Breast epithelium (tissue), 4 donors: ENCODE results near the gene NTN4. TPM values are rescaled to one million over a fixed set of nuclear protein-coding genes. Genes with fewer than 3 reads are reported as not detected.

ENCODE experiments used
- DNase-seq, 2 donors: peaks; one replicate each; pipeline ENCODE4 v3.0.0-alpha.2; 2019; ENCODE audit warnings: low spot score in 2 of 2
- H3K27ac ChIP-seq, 2 donors: fragments of 200-600 bp; sonication (generic) in 1 of 2; one replicate each; pipeline ENCODE4 v1.5.1; 2016 to 2019; ENCODE audit warnings: mild to moderate bottlenecking in 1 of 2
- H3K27me3 ChIP-seq, 2 donors: fragments of 200-600 bp; sonication (generic) in 1 of 2; one replicate each; pipeline versions ENCODE4 v1.5.1 to v1.6.0; 2017 to 2019; ENCODE audit warnings: control low read depth in 1 of 2, mild to moderate bottlenecking in 1 of 2
- H3K36me3 ChIP-seq: fragments of 200-600 bp; one replicate; pipeline ENCODE4 v1.5.1; 2019
- H3K4me1 ChIP-seq, 2 donors: fragments of 200-600 bp; sonication (generic); one replicate each; pipeline ENCODE4 v1.5.1; 2016 to 2019; ENCODE audit warnings: control low read depth in 1 of 2
- H3K4me3 ChIP-seq, 3 donors: fragments of 200-600 bp; sonication (generic); 1 replicate in 2 of 3; 2 replicates in 1 of 3; pipeline ENCODE4 v1.5.1; 2016 to 2019; ENCODE audit warnings: mild to moderate bottlenecking in 3 of 3, moderate library complexity in 2 of 3
- H3K9me3 ChIP-seq, 2 donors: fragments of 200-600 bp; sonication (generic) in 1 of 2; one replicate each; pipeline ENCODE4 v1.5.1; 2016 to 2019; ENCODE audit warnings: control low read depth in 1 of 2
- POLR2A ChIP-seq: fragments of 450-650 bp; IDR thresholded peaks from one replicate; pipeline ENCODE4 v1.6.1; 2016; ENCODE audit warnings: antibody characterized with exemption, mild to moderate bottlenecking, moderate library complexity
- POLR2AphosphoS5 ChIP-seq, 3 donors: sonication (generic); formaldehyde crosslinking; IDR thresholded peaks; one replicate each; pipeline ENCODE4 v1.6.1; 2017; ENCODE audit warnings: antibody characterized with exemption in 3 of 3
- intact Hi-C: fragments of 100-400 bp; cut with DNase I; formaldehyde crosslinking; loops from one replicate; pipeline ENCODE4 v1.15.1; 2023; ENCODE audit warnings: low total_unique reads
- total RNA-seq, 3 donors: library from RNA; depleted of rRNA; stranded (reverse); fragments of >200 nt; gene quantifications; one replicate each; pipeline ENCODE4 v1.1.0, GENCODE V29; 2016
- TF ChIP-seq, protein P1 (sequence below), 3 donors: fragments of 450-650 bp; IDR thresholded peaks; one replicate each; pipeline ENCODE4 v1.5.1; 2016 to 2017; ENCODE audit warnings: antibody characterized with exemption in 3 of 3, mild to moderate bottlenecking in 3 of 3, moderate library complexity in 3 of 3

NTN4 gene
- total RNA-seq, 3 donors from 2014 or later = 27.4 to 188 (median 110) TPM

GRCh38 chr12:95805864-95806671, 15.5 kb upstream of the NTN4 start:
- TF ChIP-seq POLR2AphosphoS5 (IDR thresholded peaks at IDR 0.05) (no peak), POLR2A (no peak)
- TF ChIP-seq, protein P1, sequence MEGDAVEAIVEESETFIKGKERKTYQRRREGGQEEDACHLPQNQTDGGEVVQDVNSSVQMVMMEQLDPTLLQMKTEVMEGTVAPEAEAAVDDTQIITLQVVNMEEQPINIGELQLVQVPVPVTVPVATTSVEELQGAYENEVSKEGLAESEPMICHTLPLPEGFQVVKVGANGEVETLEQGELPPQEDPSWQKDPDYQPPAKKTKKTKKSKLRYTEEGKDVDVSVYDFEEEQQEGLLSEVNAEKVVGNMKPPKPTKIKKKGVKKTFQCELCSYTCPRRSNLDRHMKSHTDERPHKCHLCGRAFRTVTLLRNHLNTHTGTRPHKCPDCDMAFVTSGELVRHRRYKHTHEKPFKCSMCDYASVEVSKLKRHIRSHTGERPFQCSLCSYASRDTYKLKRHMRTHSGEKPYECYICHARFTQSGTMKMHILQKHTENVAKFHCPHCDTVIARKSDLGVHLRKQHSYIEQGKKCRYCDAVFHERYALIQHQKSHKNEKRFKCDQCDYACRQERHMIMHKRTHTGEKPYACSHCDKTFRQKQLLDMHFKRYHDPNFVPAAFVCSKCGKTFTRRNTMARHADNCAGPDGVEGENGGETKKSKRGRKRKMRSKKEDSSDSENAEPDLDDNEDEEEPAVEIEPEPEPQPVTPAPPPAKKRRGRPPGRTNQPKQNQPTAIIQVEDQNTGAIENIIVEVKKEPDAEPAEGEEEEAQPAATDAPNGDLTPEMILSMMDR (IDR thresholded peaks at IDR 0.05) = no peak
- intact Hi-C loops = no loop called here
- Histone ChIP-seq H3K4me1 (peaks cover 0 to 5% of the 10 kb centered on the region in 2 donors), H3K9me3 (no peaks in the 10 kb centered on the region), H3K27me3 (no peaks in the 10 kb centered on the region), H3K27ac (peak overlapping the region; percentile 59 to 69), H3K4me3 (no peak overlapping the region), H3K36me3 (no peaks in the 10 kb centered on the region)
- DNase-seq = no peak

DNA sequence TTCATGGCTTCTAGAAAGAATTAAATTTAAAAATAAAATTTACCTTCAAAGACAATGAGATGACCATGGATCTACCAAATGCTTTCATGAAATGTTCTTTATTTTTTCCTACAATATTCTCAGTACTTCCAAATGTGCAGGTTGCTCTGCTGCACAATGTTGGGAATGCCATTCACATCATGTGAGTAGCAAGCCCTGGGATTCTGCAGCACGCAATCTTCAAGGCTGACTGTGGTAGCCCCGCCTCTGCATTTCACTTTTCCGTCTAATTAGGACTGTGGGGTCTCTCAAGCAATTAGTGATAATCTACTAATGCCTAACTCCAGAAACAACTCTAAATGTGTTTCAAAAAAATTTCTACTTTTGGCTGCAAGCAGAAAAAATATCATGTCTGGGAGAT, 13.7 kb upstream of the NTN4 start:
- intact Hi-C loops = no loop called here
- Histone ChIP-seq H3K4me3 (no peak overlapping the region), H3K4me1 (peaks cover 0 to 5% of the 10 kb centered on the region in 2 donors), H3K27me3 (no peaks in the 10 kb centered on the region), H3K27ac (no peak overlapping the region), H3K9me3 (no peaks in the 10 kb centered on the region), H3K36me3 (no peaks in the 10 kb centered on the region)
- TF ChIP-seq, protein P1 (IDR thresholded peaks at IDR 0.05) = no peak
- TF ChIP-seq POLR2AphosphoS5 (IDR thresholded peaks at IDR 0.05) (no peak), POLR2A (no peak)
- DNase-seq = no peak

DNA sequence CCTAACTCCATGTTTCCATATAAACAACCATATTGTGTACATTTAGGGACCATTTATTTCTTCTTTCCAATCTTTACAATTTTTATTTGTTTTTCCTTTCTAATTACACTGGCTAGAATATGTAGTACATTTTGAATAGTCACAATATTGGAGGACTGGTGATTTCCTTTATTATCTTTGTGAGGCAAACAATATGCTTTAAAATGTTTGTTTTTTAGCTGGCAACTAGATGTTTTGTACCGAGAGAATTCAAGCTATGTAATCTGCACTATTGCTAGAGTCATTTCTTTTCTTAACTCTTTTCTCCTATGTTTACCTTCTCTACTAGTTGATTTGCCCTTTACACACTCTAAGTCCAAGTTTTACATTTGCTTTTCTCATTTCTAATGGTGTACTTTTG, 13.3 kb upstream of the NTN4 start:
- intact Hi-C loops = no loop called here
- H3K36me3 ChIP-seq = no peaks in the 10 kb centered on the region
- TF ChIP-seq POLR2AphosphoS5 (IDR thresholded peaks at IDR 0.05) = no peak
- no peak for TF ChIP-seq POLR2A
- TF ChIP-seq, protein P1 (IDR thresholded peaks at IDR 0.05) = no peak
- no peak overlapping the region for H3K4me3 ChIP-seq
- DNase-seq = no peak
- no peaks in the 10 kb centered on the region for H3K9me3 ChIP-seq
- no peak overlapping the region for H3K27ac ChIP-seq
- H3K27me3 ChIP-seq = no peaks in the 10 kb centered on the region
- peaks cover 0 to 5% of the 10 kb centered on the region in 2 donors for H3K4me1 ChIP-seq

DNA sequence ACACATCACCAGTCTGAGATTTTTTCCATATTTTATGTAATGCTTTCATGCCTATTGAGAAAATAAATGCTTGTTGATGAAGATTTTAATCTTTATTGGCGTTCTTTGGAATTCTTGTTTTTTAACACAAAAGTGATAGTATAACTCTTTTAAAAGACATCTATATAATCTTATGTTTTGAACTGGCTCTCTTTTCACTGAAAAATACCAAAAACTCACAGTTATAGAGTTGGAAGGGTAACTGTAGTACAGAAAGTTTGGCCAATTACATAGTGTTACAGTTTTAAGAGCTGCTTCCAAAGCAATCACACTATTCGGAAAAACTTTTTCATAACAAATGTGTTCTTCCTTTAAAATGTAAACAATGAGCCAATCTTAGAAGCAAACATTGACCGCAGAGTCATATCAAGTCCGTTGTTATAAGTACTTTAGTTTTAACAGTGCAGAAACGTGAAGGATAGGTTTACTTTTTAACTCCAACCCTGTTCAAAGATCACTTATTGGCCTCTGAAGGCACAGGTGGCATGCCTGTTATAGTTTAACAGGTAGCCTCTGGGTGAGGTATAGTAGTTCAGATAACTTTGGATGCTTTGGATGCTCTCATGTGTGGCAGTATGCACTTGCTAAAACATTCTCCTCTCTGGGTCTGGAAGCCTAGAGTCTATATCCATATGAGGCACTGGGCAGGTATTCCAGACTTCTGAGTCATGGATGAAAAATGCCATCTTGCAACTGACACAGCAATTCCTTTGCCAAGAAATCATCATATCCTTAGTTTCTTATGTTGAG, 12.1 kb upstream of the NTN4 start:
- peak in 1 of 2 donors; percentile 48 for DNase-seq
- peaks cover 0 to 5% of the 10 kb centered on the region in 2 donors for H3K4me1 ChIP-seq
- intact Hi-C loops = no loop called here
- no peaks in the 10 kb centered on the region for H3K27me3 ChIP-seq
- peak overlapping the region in 1 of 2 donors; percentile 56 for H3K27ac ChIP-seq
- no peaks in the 10 kb centered on the region for H3K9me3 ChIP-seq
- no peaks in the 10 kb centered on the region for H3K36me3 ChIP-seq
- H3K4me3 ChIP-seq = no peak overlapping the region
- TF ChIP-seq, protein P1 (IDR thresholded peaks at IDR 0.05) = no peak
- peak in 2 of 3 donors; percentile 15 to 18 for TF ChIP-seq POLR2AphosphoS5 (IDR thresholded peaks at IDR 0.05)

DNA sequence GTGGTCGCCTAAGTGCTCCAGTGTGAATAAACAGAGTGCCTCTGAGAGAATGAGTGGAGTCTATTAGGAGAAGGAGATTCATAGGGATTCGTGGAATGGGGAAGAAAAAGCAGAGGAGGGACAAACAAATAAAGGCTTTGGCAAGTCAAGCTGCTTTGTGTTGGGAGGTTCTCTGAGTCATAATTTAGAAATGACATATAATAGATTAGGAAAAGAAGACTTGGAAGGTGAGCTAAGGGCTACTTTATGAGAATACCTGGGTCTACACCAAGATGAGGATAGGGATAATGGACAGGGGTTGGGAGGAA, 6.4 kb upstream of the NTN4 start:
- H3K36me3 ChIP-seq = no peaks in the 10 kb centered on the region

More for the DNA sequence above, 6.4 kb upstream of the NTN4 start:
- Histone ChIP-seq H3K4me1 (no peaks in the 10 kb centered on the region), H3K9me3 (no peaks in the 10 kb centered on the region), H3K27me3 (no peaks in the 10 kb centered on the region), H3K4me3 (no peak overlapping the region), H3K27ac (peak overlapping the region; percentile 52 to 69)
- no peak for DNase-seq
- intact Hi-C loops = loop anchor here (10.0 kb wide), 1 partner anchor 1568 kb away; no protein-coding TSS in a partner anchor
- no peak for TF ChIP-seq POLR2AphosphoS5 (IDR thresholded peaks at IDR 0.05)
- TF ChIP-seq, protein P1 (IDR thresholded peaks at IDR 0.05) = no peak
- TF ChIP-seq POLR2A = no peak
